IPS DF 4.7 (cell line): ENCODE measurements around the gene SPINDOC.

Source experiments
- DNase-seq: peaks from one replicate; pipeline ENCODE4 v3.0.0-alpha.2; 2013; ENCODE audit warnings: low spot score; ENCODE audit errors: extremely low read depth

SPINDOC gene

GRCh38 chr11:63832336-63832735 lies 19.1 kb downstream of the SPINDOC start:
- no peak for DNase-seq

GRCh38 chr11:63833048-63833447 lies 19.8 kb downstream of the SPINDOC start:
- no peak for DNase-seq

- DNase-seq = no peak
Measured at GRCh38 chr11:63834535-63835157, 21.4 kb downstream of the SPINDOC start.

- no peak for DNase-seq
Measured at GRCh38 chr11:63835158-63835545, 21.9 kb downstream of the SPINDOC start.

- no peak for DNase-seq
Measured at GRCh38 chr11:63837027-63837688, 23.9 kb downstream of the SPINDOC start.

- no peak for DNase-seq
Measured at GRCh38 chr11:63837739-63838138, 24.5 kb downstream of the SPINDOC start.

- no peak for DNase-seq
Measured at GRCh38 chr11:63838150-63838677, 25.0 kb downstream of the SPINDOC start.

GRCh38 chr11:63838678-63839507 lies 25.6 kb downstream of the SPINDOC start, which contains the start of gene MARK2:
MARK2 (plus strand) TSS chr11:63839110; CDS start chr11:63839507, 397 bp downstream.
- peak; percentile 89 for DNase-seq

- DNase-seq = no peak
Measured at GRCh38 chr11:63839508-63840355, 26.5 kb downstream of the SPINDOC start.

- no peak for DNase-seq
Measured at GRCh38 chr11:63840356-63841060, 27.3 kb downstream of the SPINDOC start.

- DNase-seq = no peak
Measured at GRCh38 chr11:63841554-63841953, 28.3 kb downstream of the SPINDOC start.

- no peak for DNase-seq
Measured at GRCh38 chr11:63843041-63843440, 29.8 kb downstream of the SPINDOC start.

- no peak for DNase-seq
Measured at GRCh38 chr11:63844836-63845235, 31.6 kb downstream of the SPINDOC start.

- DNase-seq = no peak
Measured at GRCh38 chr11:63845303-63845702, 32.0 kb downstream of the SPINDOC start.

GRCh38 chr11:63845911-63846310 lies 32.7 kb downstream of the SPINDOC start:
- no peak for DNase-seq

GRCh38 chr11:63846897-63847296 lies 33.6 kb downstream of the SPINDOC start:
- no peak for DNase-seq

- no peak for DNase-seq
Measured at GRCh38 chr11:63847363-63847762, 34.1 kb downstream of the SPINDOC start.

GRCh38 chr11:63849691-63850090 lies 36.4 kb downstream of the SPINDOC start:
- no peak for DNase-seq

- no peak for DNase-seq
Measured at GRCh38 chr11:63850920-63851319, 37.7 kb downstream of the SPINDOC start.

- no peak for DNase-seq
Measured at GRCh38 chr11:63851364-63851763, 38.1 kb downstream of the SPINDOC start.
